Measurements from ENCODE around the gene RBM17.
"Not testable (repeated sequence)": the region's sequence is repeated elsewhere in the genome, so short reads cannot be mapped to it uniquely, and the experiment has no call there.

The RBM17 gene

GRCh38 chr10:6163364-6164270, 74.8 kb downstream of the RBM17 start:
- DNase-seq = peak; percentile 5

GRCh38 chr10:6164271-6165095, 75.6 kb downstream of the RBM17 start:
- DNase-seq = no peak

- DNase-seq = no peak
These were observed 76.4 kb downstream of the RBM17 start for GRCh38 chr10:6165221-6165725.

GRCh38 chr10:6165933-6166332, 77.1 kb downstream of the RBM17 start:
- DNase-seq = not testable (repeated sequence)
